ENCODE data around the gene FXYD5.

GRCh38 chr19:35119578-35120155 lies 34.9 kb upstream of the FXYD5 start:
- no peak for TF ChIP-seq CTCF (IDR thresholded peaks at IDR 0.05; ENCODE audit: low read length)
- TF ChIP-seq EZH2 (optimal IDR thresholded peaks at IDR 0.05; ENCODE audit: low read depth, low read length) = no peak
- TF ChIP-seq EZH2phosphoT487 (IDR thresholded peaks at IDR 0.05; ENCODE audit: low read length) = no peak

All from MM.1S (cell line).